Prostate gland (tissue), 2 donors: ENCODE results near the gene DTL. TPM values are rescaled to one million over a fixed set of nuclear protein-coding genes. Genes with fewer than 3 reads are reported as not detected.

Experiments used
- DNase-seq: peaks from one replicate; pipeline ENCODE4 v3.0.0-alpha.2; 2019; ENCODE audit warnings: low spot score
- H3K27ac ChIP-seq, 2 donors: fragments of 200-600 bp; sonication (generic); 2 replicates each; pipeline ENCODE4 v1.5.1; 2017 to 2019
- H3K27me3 ChIP-seq: fragments of 200-600 bp; sonication (generic); replicated peaks from 2 replicates; pipeline ENCODE4 v1.5.1; 2019; ENCODE audit not compliant: insufficient read depth
- H3K36me3 ChIP-seq, 2 donors: fragments of 200-600 bp; sonication (generic); 1 replicate in 1 of 2; 2 replicates in 1 of 2; pipeline versions ENCODE4 v1.5.1 to v1.8.1; 2017 to 2019
- H3K4me1 ChIP-seq: fragments of 200-600 bp; sonication (generic); replicated peaks from 2 replicates; pipeline ENCODE4 v1.5.1; 2019
- H3K4me3 ChIP-seq, 2 donors: fragments of 200-600 bp; sonication (generic); 2 replicates each; pipeline ENCODE4 v1.5.1; 2017 to 2019
- H3K9me3 ChIP-seq: fragments of 200-600 bp; sonication (generic); 2 replicates; pipeline ENCODE4 v1.5.1; 2017
- CTCF ChIP-seq, 4 experiments: fragments of 200-600 bp in 2 of 4; fragments of 450-650 bp in 2 of 4; sonication (generic) in 2 of 4; IDR thresholded peaks; 1 replicate in 3 of 4; 2 replicates in 1 of 4; pipeline ENCODE4 v1.5.1; 2016 to 2019; ENCODE audit warnings: antibody characterized with exemption in 4 of 4, mild to moderate bottlenecking in 2 of 4, moderate library complexity in 2 of 4
- POLR2A ChIP-seq: fragments of 450-650 bp; IDR thresholded peaks from one replicate; pipeline ENCODE4 v1.6.1; 2016; ENCODE audit warnings: antibody characterized with exemption, mild to moderate bottlenecking
- POLR2AphosphoS5 ChIP-seq: sonication (generic); formaldehyde crosslinking; IDR thresholded peaks from one replicate; pipeline ENCODE4 v1.6.1; 2017; ENCODE audit warnings: antibody characterized with exemption
- WGBS: methylation state at CpG from one replicate; pipeline ENCODE4 v1.1.5; 2018; 5-methylcytosine and 5-hydroxymethylcytosine counted together
- intact Hi-C: fragments of 100-400 bp; cut with DNase I; formaldehyde crosslinking; loops from one replicate; pipeline ENCODE4 v1.14.2; 2022
- total RNA-seq, 2 donors: library from RNA; depleted of rRNA; stranded (reverse); fragments of >200 nt; gene quantifications; one replicate each; pipeline ENCODE4 v1.1.0, GENCODE V29; 2016

Gene DTL
- total RNA-seq, 2 donors from 2014 or later, result 1.5 to 7.1 TPM

GRCh38 chr1:212124690-212125582 is 89.4 kb downstream of the DTL start:
- TF ChIP-seq POLR2A (no peak), POLR2AphosphoS5 (no peak), CTCF (IDR thresholded peaks at IDR 0.05) (no peak)
- WGBS, result 79% methylated on average over 11 of the region's 11 CpGs
- Histone ChIP-seq H3K27ac (no peak overlapping the region), H3K9me3 (no peaks in the 10 kb centered on the region), H3K4me1 (no peaks in the 10 kb centered on the region), H3K36me3 (no peaks in the 10 kb centered on the region), H3K27me3 (no peaks in the 10 kb centered on the region), H3K4me3 (no peak overlapping the region)
- intact Hi-C loops, result no loop called here
- DNase-seq, result no peak

- TF ChIP-seq POLR2AphosphoS5 (no peak), CTCF (IDR thresholded peaks at IDR 0.05) (no peak), POLR2A (no peak)
- no peaks in the 10 kb centered on the region for H3K9me3 ChIP-seq
- no peak overlapping the region for H3K27ac ChIP-seq
- 96% methylated on average over 9 of the region's 9 CpGs for WGBS
- intact Hi-C loops, result no loop called here
- H3K27me3 ChIP-seq, result no peaks in the 10 kb centered on the region
- no peaks in the 10 kb centered on the region for H3K4me1 ChIP-seq
- H3K36me3 ChIP-seq, result no peaks in the 10 kb centered on the region
- no peak for DNase-seq
- no peak overlapping the region for H3K4me3 ChIP-seq
Measured at GRCh38 chr1:212125654-212126053, 90.1 kb downstream of the DTL start.

- no peak overlapping the region for H3K27ac ChIP-seq
- no peaks in the 10 kb centered on the region for H3K4me1 ChIP-seq
- WGBS, result 84% methylated on average over 4 of the region's 4 CpGs
- DNase-seq, result no peak
- H3K27me3 ChIP-seq, result no peaks in the 10 kb centered on the region
- no peaks in the 10 kb centered on the region for H3K36me3 ChIP-seq
- H3K4me3 ChIP-seq, result no peak overlapping the region
- TF ChIP-seq POLR2AphosphoS5 (no peak), POLR2A (no peak), CTCF (IDR thresholded peaks at IDR 0.05) (no peak)
- intact Hi-C loops, result no loop called here
- H3K9me3 ChIP-seq, result no peaks in the 10 kb centered on the region
Measured at GRCh38 chr1:212127221-212127620, 91.7 kb downstream of the DTL start.

- 87% methylated on average over 6 of the region's 6 CpGs for WGBS
- intact Hi-C loops, result no loop called here
Measured at GRCh38 chr1:212129781-212130180, 94.2 kb downstream of the DTL start.

More at GRCh38 chr1:212129781-212130180, 94.2 kb downstream of the DTL start:
- DNase-seq, result no peak
- TF ChIP-seq CTCF (IDR thresholded peaks at IDR 0.05) (no peak), POLR2AphosphoS5 (no peak), POLR2A (no peak)
- Histone ChIP-seq H3K36me3 (no peaks in the 10 kb centered on the region), H3K4me1 (no peaks in the 10 kb centered on the region), H3K4me3 (no peak overlapping the region), H3K27ac (no peak overlapping the region), H3K9me3 (no peaks in the 10 kb centered on the region), H3K27me3 (no peaks in the 10 kb centered on the region)
